GM18861 (cell line): ENCODE measurements around the gene RHEB.

Source experiments
- ATAC-seq: cut with Tn5 transposase; IDR thresholded peaks from one replicate; pipeline ENCODE4 v1.9.1; 2021; ENCODE audit not compliant: unreplicated experiment

Gene RHEB

GRCh38 chr7:151435103-151435916 lies 84.4 kb downstream of the RHEB start:
- ATAC-seq: no peak

DNA sequence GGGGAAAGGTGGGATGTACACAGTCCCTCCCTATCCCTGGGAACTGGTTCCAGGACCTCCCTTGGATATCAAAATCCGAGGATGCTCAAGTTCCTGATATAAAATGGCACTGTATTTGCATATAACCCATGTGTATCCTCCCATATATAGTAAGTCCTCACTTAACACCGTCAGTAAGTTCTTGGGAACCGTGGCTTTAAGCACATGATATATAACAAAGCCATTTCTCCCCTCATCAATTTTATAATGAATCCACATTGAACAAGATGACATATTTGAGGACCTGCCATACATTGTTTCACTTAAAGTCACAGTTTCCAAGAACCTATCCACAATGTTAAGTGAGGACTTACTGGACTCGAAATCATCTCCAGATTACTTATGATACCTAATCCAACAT lies 85.1 kb downstream of the RHEB start:
- no peak for ATAC-seq

DNA sequence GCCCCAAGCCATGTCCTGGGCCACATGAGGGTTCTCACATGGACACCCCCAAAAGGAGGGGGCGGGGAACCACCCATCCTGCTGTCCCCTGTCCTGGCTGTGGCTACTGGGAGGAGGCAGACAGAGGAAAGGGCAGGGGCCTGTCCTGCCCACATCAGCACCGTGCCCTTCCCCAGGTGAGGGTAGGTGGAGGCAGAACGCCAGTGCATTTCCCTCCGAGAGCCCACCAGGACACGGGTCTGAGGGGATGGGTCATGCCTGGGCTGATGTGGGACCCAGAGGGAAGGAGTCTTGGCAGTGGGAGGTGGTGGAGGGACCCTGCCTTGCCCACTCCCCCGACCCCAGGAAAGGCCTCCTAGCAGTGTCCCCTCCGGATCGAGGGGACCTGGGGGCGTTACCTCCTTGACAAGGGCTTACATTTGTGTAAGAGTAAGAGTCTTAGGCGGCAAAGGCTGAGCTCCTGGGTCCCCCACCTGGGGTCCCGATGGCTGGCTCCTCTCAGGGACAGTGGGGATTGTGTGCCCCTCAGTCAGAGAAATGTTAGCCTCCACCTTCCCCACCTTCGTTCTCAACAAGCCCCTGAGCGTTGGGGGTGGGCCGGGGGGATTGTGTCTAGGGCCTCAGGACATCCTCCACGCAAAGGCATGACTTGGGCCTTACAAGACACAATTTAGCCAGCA lies 85.8 kb downstream of the RHEB start:
- no peak for ATAC-seq

GRCh38 chr7:151432658-151433521 lies 86.8 kb downstream of the RHEB start:
- ATAC-seq: peak; percentile 74

DNA sequence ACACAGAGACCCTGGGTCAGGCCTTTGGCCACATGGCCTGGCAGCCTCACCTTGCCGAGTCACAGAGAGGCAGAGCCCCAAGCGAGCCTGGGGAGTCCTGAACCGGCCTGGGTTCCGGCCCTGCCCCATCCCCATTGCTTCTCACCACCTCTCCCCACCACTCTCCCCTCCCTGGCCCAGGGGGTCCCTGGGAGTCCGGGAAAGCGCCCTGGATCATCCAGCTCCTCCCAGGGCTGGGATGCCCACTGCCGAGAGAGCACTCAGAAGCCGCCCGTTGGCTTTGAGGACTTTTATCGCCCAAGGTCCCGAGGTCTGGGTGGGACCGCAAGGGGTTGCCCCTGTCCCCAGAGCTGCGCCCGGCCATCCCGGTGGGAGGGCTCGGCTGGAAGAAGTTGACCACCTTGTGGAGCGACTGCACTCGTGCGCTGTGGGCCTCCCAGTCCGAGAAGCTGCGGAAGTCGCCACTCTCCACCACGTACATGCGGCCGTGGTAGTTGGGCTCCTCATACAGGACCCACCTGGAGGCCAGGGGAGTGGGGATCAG lies 87.9 kb downstream of the RHEB start:
- no peak for ATAC-seq

- ATAC-seq: no peak
These were observed 88.4 kb downstream of the RHEB start for GRCh38 chr7:151431281-151431767.

DNA sequence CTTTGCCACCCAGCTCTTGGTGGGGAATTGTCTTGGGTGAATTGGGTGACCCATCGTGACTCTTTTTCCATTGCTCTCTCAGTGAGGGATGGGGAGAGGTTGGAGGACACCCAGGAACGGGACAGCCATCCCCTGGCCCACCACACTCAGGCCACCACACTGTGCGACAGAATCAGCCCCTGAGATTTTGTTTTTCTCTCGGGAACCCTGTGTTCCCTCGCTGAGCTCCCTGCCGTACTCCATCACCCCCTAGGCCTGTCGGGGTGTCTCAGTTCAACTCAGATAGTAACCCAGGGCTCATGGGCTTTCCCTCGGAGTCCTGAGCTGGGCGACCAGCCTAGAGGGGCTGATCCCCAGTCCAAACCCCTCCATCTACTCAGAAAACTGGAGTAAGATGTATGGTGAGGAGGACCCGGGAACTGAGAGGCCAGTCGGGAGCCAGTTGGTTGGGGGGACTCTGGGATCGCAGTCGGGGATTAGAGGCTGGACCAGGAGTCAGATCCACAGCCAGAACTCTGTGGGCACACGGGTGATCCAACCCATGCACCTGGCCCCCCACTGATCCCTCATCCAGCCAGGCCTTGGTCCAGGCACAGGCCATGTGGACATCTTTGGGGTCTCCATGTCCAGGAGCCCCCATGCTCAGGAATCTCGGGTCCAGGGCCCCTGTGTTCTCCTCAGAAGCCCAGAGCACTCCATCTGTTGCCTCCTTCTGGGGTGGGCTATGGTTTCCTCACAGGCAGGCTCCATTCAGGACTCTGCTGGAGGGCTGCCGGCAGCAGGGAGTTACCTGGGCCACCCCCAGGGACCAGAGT lies 89.1 kb downstream of the RHEB start:
- no peak for ATAC-seq

- peak; percentile 51 for ATAC-seq
These were observed 89.9 kb downstream of the RHEB start for GRCh38 chr7:151429560-151430331.

DNA sequence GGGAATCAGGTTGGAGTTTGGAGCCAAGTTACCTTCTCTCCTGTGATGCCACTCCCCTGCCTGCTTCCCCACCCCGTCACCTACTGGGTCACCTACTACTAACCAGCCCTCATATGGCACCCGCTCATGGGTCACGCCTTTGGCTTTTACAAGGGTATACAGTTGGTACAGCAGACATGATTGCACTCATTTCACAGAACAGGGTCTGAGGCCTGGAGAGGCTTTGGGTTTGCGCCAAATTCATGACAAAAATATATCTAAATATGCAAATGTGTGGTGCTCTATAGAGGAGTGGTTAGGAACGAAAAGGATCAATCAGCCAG lies 90.5 kb downstream of the RHEB start:
- no peak for ATAC-seq

- ATAC-seq: no peak
These were observed 91.1 kb downstream of the RHEB start for GRCh38 chr7:151428378-151429236.

- ATAC-seq: no peak
These were observed 91.9 kb downstream of the RHEB start for GRCh38 chr7:151427705-151428377.

DNA sequence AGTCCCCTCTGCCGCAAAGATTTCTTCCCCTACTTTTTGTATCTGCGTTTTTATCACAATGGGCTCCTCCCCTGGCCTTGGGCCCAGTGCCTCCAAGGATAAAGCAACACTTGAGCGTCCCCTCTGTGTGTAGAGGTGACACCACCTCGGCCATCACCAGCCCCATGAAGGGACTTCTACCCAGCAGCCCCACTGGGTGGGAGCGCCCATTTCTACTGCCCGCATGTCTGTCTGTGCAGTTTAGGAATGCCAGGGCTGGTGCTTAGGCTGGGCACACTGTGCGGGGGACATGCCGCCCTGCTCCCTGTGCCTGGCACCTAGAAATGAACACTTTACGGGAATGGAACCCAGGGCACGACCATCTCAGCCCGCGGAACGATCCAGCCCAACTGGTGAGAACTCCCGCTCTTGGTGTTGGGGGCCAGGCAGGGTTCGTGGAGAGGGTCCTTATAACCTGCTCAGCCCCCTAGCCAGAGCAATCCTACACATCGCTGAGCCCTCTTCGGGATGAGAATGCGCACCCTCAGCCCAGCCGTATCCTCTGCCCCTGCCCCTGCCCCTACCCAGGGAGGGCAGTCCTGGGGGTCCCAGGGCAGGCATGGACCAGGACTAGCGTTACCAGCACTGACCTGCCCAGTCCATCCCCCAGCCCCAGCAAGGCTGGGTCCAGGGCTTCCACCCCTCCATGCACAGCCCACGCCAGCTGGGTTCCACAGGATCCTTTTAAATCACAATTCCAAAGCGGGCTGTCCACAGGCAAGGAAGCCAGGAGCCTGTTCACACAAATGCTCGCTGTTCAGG lies 92.6 kb downstream of the RHEB start:
- ATAC-seq: no peak

DNA sequence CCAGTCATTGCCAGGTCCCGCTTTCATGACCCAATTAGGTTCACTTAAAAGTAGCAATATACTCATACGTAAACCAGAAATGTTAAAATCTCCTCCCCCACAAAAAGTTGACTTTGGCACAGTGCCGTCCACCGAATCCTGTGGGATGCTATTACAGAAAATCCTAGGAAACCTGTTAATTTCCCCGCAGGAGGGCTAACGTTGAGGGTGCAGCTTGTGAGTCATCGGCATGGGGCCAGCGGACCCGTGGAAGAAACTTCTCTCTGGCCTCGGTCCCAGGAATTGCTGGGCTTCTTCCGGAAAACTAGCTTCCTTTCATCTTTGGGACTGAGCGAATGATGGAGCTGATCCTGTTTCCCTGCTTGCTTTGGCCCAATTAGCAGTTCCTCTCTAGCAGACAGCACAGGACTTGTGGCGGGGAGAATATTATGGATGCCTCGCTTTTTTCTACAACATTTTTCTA lies 93.2 kb downstream of the RHEB start:
- no peak for ATAC-seq

DNA sequence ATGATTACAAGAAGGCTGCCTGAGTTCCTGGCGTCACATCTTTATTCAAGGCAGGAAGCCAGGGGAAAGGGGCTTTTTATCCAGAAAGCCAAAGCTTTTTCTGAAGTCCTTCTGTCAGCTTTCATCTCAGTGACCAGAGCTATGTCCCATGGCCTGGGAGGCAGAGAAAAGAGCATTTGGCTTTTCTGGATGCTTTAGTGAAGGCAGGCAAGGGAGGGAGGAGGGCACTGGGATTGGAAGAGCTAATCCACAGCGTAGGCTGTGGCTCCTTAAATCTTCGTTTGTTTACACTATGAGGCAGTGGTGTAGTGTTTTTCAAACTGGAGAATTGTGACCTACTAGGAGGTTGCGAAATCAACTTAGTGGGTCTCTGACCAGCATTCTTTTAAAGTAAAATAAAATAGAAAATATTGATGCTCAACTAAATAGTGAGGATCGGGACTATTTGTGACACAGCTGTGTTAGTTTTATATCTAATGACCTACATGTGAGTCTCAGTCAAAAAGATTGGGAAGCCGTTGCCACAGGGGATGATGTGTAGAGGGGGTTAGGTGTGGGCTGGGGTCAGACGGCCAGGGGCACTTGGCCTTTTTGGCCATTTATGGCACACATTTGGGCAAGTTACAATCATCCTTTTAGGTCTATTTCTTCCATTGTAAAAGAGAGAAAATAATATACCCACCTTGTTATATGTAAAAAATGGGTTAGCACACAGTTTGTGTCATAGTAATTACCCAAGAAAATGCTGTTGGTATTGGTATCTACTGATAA lies 93.8 kb downstream of the RHEB start:
- ATAC-seq: no peak

- ATAC-seq: no peak
These were observed 94.9 kb downstream of the RHEB start for GRCh38 chr7:151424799-151425198.

DNA sequence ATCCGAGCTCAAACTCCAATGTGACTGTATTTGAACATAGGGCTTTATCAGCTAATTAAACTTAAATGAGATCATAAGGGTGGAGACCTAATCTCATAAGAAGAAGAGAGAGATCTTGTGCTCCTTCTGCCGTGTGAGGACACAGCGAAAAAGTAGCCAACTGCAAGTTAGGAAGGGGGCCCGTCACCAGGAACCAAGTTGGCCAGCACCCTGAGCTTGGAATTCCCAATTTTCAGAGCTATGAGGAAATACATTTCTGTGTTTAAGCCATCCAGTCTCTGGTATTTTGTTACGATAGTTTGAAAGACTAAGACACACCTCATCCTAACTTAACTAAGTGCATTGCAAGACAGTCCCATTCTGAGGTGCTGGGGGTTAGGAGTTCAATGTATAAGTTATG lies 95.8 kb downstream of the RHEB start:
- no peak for ATAC-seq

- no peak for ATAC-seq
These were observed 96.5 kb downstream of the RHEB start for GRCh38 chr7:151423226-151423625.
